Measurements from ENCODE around the gene RRP36. TPM values are rescaled to one million over a fixed set of nuclear protein-coding genes. Genes with fewer than 3 reads are reported as not detected.

Gene RRP36, protein sequence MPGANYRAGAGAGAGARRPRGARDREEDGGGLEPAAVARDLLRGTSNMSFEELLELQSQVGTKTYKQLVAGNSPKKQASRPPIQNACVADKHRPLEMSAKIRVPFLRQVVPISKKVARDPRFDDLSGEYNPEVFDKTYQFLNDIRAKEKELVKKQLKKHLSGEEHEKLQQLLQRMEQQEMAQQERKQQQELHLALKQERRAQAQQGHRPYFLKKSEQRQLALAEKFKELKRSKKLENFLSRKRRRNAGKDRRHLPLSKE
- polyA plus RNA-seq (ENCODE audit: insufficient read length): 63.6 TPM
- long read RNA-seq, donor 1, transcript RRP36-203 (1 exons, 1,005 nt): major isoform, 10 of 27 reads
- long read RNA-seq, donor 1, transcript RRP36-201 (7 exons, 1,159 nt): major isoform, 10 of 27 reads
- long read RNA-seq, donor 1, partial matches to known transcripts: 7 of 27 reads
- long read RNA-seq, donor 1, other reads (novel, unspliced or antisense): 0 of 27 reads
- long read RNA-seq, donor 2, transcript RRP36-203 (1 exons, 1,005 nt): major isoform, 12 of 20 reads
- long read RNA-seq, donor 2, transcript RRP36-201 (7 exons, 1,159 nt): minor isoform, 8 of 20 reads
- long read RNA-seq, donor 2, partial matches to known transcripts: 0 of 20 reads
- long read RNA-seq, donor 2, other reads (novel, unspliced or antisense): 0 of 20 reads
- long read RNA-seq, donor 3, transcript RRP36-201 (7 exons, 1,159 nt): major isoform, 11 of 20 reads
- long read RNA-seq, donor 3, transcript RRP36-203 (1 exons, 1,005 nt): minor isoform, 9 of 20 reads
- long read RNA-seq, donor 3, partial matches to known transcripts: 0 of 20 reads
- long read RNA-seq, donor 3, other reads (novel, unspliced or antisense): 0 of 20 reads
- long read RNA-seq, donor 4, partial matches to known transcripts: 0 of 6 reads
- long read RNA-seq, donor 4, other reads (novel, unspliced or antisense): 0 of 6 reads
- long read RNA-seq, donor 5, transcript RRP36-203 (1 exons, 1,005 nt): minor isoform, 13 of 83 reads
- long read RNA-seq, donor 5, transcript RRP36-201 (7 exons, 1,159 nt): major isoform, 24 of 83 reads
- long read RNA-seq, donor 5, partial matches to known transcripts: 41 of 83 reads
- long read RNA-seq, donor 5, other reads (novel, unspliced or antisense): 5 of 83 reads
- long read RNA-seq, donor 6, transcript RRP36-201 (7 exons, 1,159 nt): minor isoform, 7 of 19 reads
- long read RNA-seq, donor 6, transcript RRP36-203 (1 exons, 1,005 nt): major isoform, 12 of 19 reads
- long read RNA-seq, donor 6, partial matches to known transcripts: 0 of 19 reads
- long read RNA-seq, donor 6, other reads (novel, unspliced or antisense): 0 of 19 reads
- long read RNA-seq, donor 7, transcript RRP36-203 (1 exons, 1,005 nt): minor isoform, 10 of 60 reads
- long read RNA-seq, donor 7, transcript RRP36-201 (7 exons, 1,159 nt): major isoform, 18 of 60 reads
- long read RNA-seq, donor 7, partial matches to known transcripts: 32 of 60 reads
- long read RNA-seq, donor 7, other reads (novel, unspliced or antisense): 0 of 60 reads
- long read RNA-seq, donor 8, transcript RRP36-201 (7 exons, 1,159 nt): major isoform, 7 of 9 reads
- long read RNA-seq, donor 8, partial matches to known transcripts: 0 of 9 reads
- long read RNA-seq, donor 8, other reads (novel, unspliced or antisense): 0 of 9 reads

- DNase-seq: peak; percentile 65
Observed at GRCh38 chr6:43021270-43022047, at the start of gene RRP36. Gene RRP36 (plus strand): TSS chr6:43021623. CDS start chr6:43021655, 32 bp downstream.

DNA sequence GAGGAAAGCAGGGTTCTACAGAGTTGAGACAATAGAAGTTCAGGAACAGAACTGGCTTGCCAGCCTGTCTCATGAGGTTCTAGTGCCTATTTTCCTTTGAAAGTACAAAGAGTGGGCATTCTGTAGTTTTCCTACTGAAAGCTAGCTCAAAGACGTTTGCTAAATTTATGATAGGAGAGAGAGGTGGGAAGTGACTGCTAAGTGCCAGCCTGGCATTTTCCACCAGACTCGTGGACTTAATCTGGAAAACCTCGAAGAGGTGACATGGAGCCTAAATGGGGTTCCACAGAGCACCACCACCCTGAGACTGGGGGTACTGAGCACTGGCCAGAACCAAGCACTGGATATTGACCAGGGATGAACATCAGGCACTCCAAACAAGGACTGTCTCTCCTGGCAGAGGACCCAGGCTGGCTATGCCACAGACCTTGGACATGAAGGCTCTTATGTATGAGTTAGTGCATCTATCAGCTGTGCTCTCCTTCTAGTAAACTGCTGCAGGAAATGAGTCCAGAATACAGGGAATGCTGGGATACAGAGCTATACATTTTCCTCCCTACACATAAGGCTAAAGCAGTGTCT is 49.6 kb upstream of the RRP36 start:
- no peak for DNase-seq

GRCh38 chr6:42973926-42974325 is 47.5 kb upstream of the RRP36 start:
- no peak for DNase-seq

- no peak for DNase-seq
Observed at GRCh38 chr6:42974919-42975505, 46.4 kb upstream of the RRP36 start.

DNA sequence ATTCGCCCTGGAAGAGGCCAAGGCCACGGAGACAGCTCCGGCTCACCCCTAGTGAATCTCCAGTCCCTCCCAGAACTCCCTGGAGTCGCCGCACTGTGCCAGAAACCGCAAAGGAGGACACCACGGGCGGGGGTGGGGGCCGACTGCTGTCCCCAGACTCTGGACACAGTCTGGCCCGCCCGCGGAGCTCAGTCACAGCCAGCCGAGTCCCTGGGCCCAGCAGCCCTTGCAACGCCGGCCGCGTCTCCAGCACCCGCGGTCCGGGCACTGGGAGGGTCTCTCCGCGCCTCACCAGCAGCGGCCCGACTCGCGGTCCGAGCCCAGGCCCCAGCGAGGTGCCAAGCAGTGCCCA is 43.0 kb upstream of the RRP36 start:
- no peak for DNase-seq

- DNase-seq: peak; percentile 84
Observed at GRCh38 chr6:42978839-42979522, 42.4 kb upstream of the RRP36 start, which contains the start of gene PEX6. Gene PEX6 (minus strand): TSS chr6:42979181. CDS start chr6:42979150, 31 bp downstream.

GRCh38 chr6:42979523-42980177 is 41.8 kb upstream of the RRP36 start:
- no peak for DNase-seq

- no peak for DNase-seq
Observed at GRCh38 chr6:42981836-42982235, 39.6 kb upstream of the RRP36 start.

- DNase-seq: peak; percentile 99
Observed at GRCh38 chr6:42984001-42984923, 37.2 kb upstream of the RRP36 start, which contains the start of gene PPP2R5D. Gene PPP2R5D (plus strand): TSS chr6:42984570. CDS start chr6:42984678, 108 bp downstream.

DNA sequence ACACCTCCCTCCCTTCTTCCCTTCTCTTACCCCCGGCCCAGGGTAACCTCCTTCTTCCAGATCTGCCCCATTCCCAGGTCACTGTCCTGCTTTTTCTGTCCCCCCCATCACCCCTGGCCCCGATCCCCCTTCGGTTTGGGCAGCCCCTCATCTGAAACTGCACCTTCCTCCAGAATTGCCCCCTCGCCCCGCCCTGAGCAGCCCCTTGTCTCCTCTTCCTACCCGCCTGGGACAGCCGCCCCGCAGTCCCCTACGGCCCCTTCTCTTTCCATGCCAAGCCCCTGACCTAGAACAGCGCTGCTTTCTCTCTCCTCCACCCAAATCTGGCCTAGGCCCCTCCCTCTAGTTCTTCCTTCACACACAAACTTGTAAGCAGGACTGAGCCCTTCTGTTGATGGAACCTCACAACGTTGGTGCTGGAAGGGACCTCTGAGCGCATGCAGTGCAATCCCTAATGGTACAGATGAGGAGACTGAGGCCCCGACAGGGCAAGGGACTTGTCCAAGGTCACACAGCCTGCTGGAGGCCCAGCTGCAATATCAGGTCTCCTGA is 36.4 kb upstream of the RRP36 start:
- no peak for DNase-seq

- no peak for DNase-seq
Observed at GRCh38 chr6:42987533-42988451, 33.6 kb upstream of the RRP36 start.

- DNase-seq: no peak
Observed at GRCh38 chr6:42988486-42989020, 32.9 kb upstream of the RRP36 start.

GRCh38 chr6:42989923-42990322 is 31.5 kb upstream of the RRP36 start:
- DNase-seq: no peak

GRCh38 chr6:42993445-42993844 is 28.0 kb upstream of the RRP36 start:
- DNase-seq: no peak

GRCh38 chr6:42996513-42996912 is 24.9 kb upstream of the RRP36 start:
- DNase-seq: no peak

Measured in left kidney (tissue), 8 donors.